Duodenal mucosa (tissue), 2 donors: ENCODE results near the gene RTBDN.
A peak's percentile ranks its signal among the peaks of the same experiment; 100 is the strongest.

Experiments
- H3K27ac ChIP-seq: one replicate; pipeline ENCODE4 v1.7.0; 2013; ENCODE audit warnings: low read depth, low read length
- H3K27me3 ChIP-seq, 2 donors: one replicate each; pipeline ENCODE4 v1.7.0; 2013; ENCODE audit warnings: low read length in 2 of 2, control low read depth in 1 of 2; ENCODE audit not compliant: insufficient read depth in 2 of 2, control insufficient read depth in 1 of 2
- H3K36me3 ChIP-seq, 2 donors: one replicate each; pipeline ENCODE4 v1.7.0; 2013; ENCODE audit warnings: low read length in 2 of 2, control low read depth in 1 of 2; ENCODE audit not compliant: insufficient read depth in 2 of 2, control insufficient read depth in 1 of 2
- H3K4me1 ChIP-seq, 2 donors: one replicate each; pipeline ENCODE4 v1.7.0; 2013; ENCODE audit warnings: low read length in 2 of 2, control low read depth in 1 of 2; ENCODE audit not compliant: insufficient read depth in 2 of 2, control insufficient read depth in 1 of 2
- H3K4me3 ChIP-seq, 2 donors: one replicate each; pipeline ENCODE4 v1.7.0; 2013; ENCODE audit warnings: low read length in 2 of 2, low read depth in 1 of 2
- H3K9ac ChIP-seq, 2 donors: one replicate each; pipeline ENCODE4 v1.7.0; 2013; ENCODE audit warnings: low read length in 2 of 2, low read depth in 1 of 2
- H3K9me3 ChIP-seq, 2 donors: one replicate each; pipeline ENCODE4 v1.7.0; 2013; ENCODE audit warnings: low read length in 2 of 2, control low read depth in 1 of 2; ENCODE audit not compliant: control insufficient read depth in 1 of 2

The RTBDN gene

GRCh38 chr19:12834566-12834943 lies at the start of gene RTBDN:
TSS of gene RTBDN (minus strand) at chr19:12834579. CDS start at chr19:12829979, 4,600 bp downstream.
- no peak within 1 kb of the TSS for H3K9ac ChIP-seq
- no peak within 1 kb of the TSS for H3K27ac ChIP-seq
- H3K9me3 ChIP-seq = no peaks in the 10 kb centered on the region
- peaks cover 3 to 22% of the 10 kb centered on the region in 2 donors for H3K4me1 ChIP-seq
- no peaks in the 10 kb centered on the region for H3K36me3 ChIP-seq
- peak within 1 kb of the TSS; percentile 14 to 51 for H3K4me3 ChIP-seq
- peaks cover 78 to 83% of the 10 kb centered on the region in 2 donors for H3K27me3 ChIP-seq

GRCh38 chr19:12882589-12882988 lies 48.2 kb upstream of the RTBDN start:
- Histone ChIP-seq H3K9ac (no peak overlapping the region), H3K4me1 (peaks cover 0 to 18% of the 10 kb centered on the region in 2 donors), H3K36me3 (peaks cover 3 to 7% of the 10 kb centered on the region in 2 donors), H3K27ac (no peak overlapping the region), H3K27me3 (no peaks in the 10 kb centered on the region), H3K4me3 (no peak overlapping the region), H3K9me3 (peaks cover 8 to 13% of the 10 kb centered on the region in 2 donors)

GRCh38 chr19:12881172-12881808 lies 46.9 kb upstream of the RTBDN start, which contains the start of gene DNASE2:
TSS of gene DNASE2 (minus strand) at chr19:12881449. CDS start at chr19:12881375, 74 bp downstream.
- H3K4me1 ChIP-seq = peaks cover 0 to 18% of the 10 kb centered on the region in 2 donors
- H3K27ac ChIP-seq = peak within 1 kb of the TSS; percentile 73
- peaks cover 3 to 7% of the 10 kb centered on the region in 2 donors for H3K36me3 ChIP-seq
- H3K9ac ChIP-seq = peak within 1 kb of the TSS; percentile 81 to 92
- H3K4me3 ChIP-seq = peak within 1 kb of the TSS; percentile 85 to 94
- no peaks in the 10 kb centered on the region for H3K27me3 ChIP-seq
- peaks cover 8 to 13% of the 10 kb centered on the region in 2 donors for H3K9me3 ChIP-seq

GRCh38 chr19:12880551-12881171 lies 46.3 kb upstream of the RTBDN start:
- H3K9me3 ChIP-seq = peaks cover 8 to 13% of the 10 kb centered on the region in 2 donors
- peak overlapping the region; percentile 81 to 92 for H3K9ac ChIP-seq
- H3K4me1 ChIP-seq = peaks cover 0 to 16% of the 10 kb centered on the region in 2 donors

GRCh38 chr19:12875086-12875485 lies 40.7 kb upstream of the RTBDN start:
- H3K27ac ChIP-seq = no peak overlapping the region
- peaks cover 3 to 18% of the 10 kb centered on the region in 2 donors for H3K36me3 ChIP-seq
- no peaks in the 10 kb centered on the region for H3K9me3 ChIP-seq
- H3K4me1 ChIP-seq = no peaks in the 10 kb centered on the region
- H3K27me3 ChIP-seq = no peaks in the 10 kb centered on the region
- no peak overlapping the region for H3K9ac ChIP-seq
- H3K4me3 ChIP-seq = no peak overlapping the region

More at GRCh38 chr19:12880551-12881171, 46.3 kb upstream of the RTBDN start:
- no peaks in the 10 kb centered on the region for H3K27me3 ChIP-seq
- H3K36me3 ChIP-seq = peaks cover 3 to 11% of the 10 kb centered on the region in 2 donors
- peak overlapping the region; percentile 73 for H3K27ac ChIP-seq
- H3K4me3 ChIP-seq = peak overlapping the region; percentile 85 to 94

GRCh38 chr19:12873891-12874745 lies 39.7 kb upstream of the RTBDN start:
- Histone ChIP-seq H3K27me3 (no peaks in the 10 kb centered on the region), H3K9me3 (no peaks in the 10 kb centered on the region), H3K36me3 (peaks cover 3 to 18% of the 10 kb centered on the region in 2 donors), H3K4me1 (no peaks in the 10 kb centered on the region), H3K27ac (no peak overlapping the region), H3K9ac (no peak overlapping the region), H3K4me3 (peak overlapping the region in 1 of 2 donors; percentile 63)

GRCh38 chr19:12872941-12873890 lies 38.8 kb upstream of the RTBDN start:
- H3K9ac ChIP-seq = no peak overlapping the region
- H3K27ac ChIP-seq = no peak overlapping the region
- peaks cover 2 to 17% of the 10 kb centered on the region in 2 donors for H3K36me3 ChIP-seq
- H3K4me1 ChIP-seq = no peaks in the 10 kb centered on the region
- H3K4me3 ChIP-seq = peak overlapping the region; percentile 50 to 63
- H3K9me3 ChIP-seq = no peaks in the 10 kb centered on the region
- no peaks in the 10 kb centered on the region for H3K27me3 ChIP-seq

GRCh38 chr19:12872255-12872654 lies 37.9 kb upstream of the RTBDN start:
- no peak overlapping the region for H3K27ac ChIP-seq
- no peaks in the 10 kb centered on the region for H3K9me3 ChIP-seq
- H3K36me3 ChIP-seq = peaks cover 0 to 11% of the 10 kb centered on the region in 2 donors
- H3K4me3 ChIP-seq = no peak overlapping the region
- peaks cover 3 to 7% of the 10 kb centered on the region in 2 donors for H3K4me1 ChIP-seq
- H3K27me3 ChIP-seq = no peaks in the 10 kb centered on the region
- H3K9ac ChIP-seq = no peak overlapping the region

- Histone ChIP-seq H3K27me3 (no peaks in the 10 kb centered on the region), H3K9ac (no peak overlapping the region), H3K27ac (no peak overlapping the region), H3K4me1 (peaks cover 6 to 11% of the 10 kb centered on the region in 2 donors), H3K4me3 (no peak overlapping the region), H3K36me3 (peaks cover 0 to 11% of the 10 kb centered on the region in 2 donors), H3K9me3 (no peaks in the 10 kb centered on the region)
These were observed 37.3 kb upstream of the RTBDN start for GRCh38 chr19:12871681-12872080.
